ENCODE measurements around the gene AMDHD1.

GRCh38 chr12:95999484-95999883 is 56.4 kb downstream of the AMDHD1 start:
- TF ChIP-seq CTCF (IDR thresholded peaks at IDR 0.05; ENCODE audit: poor library complexity, severe bottlenecking) (no peak), EZH2 (IDR thresholded peaks at IDR 0.05; ENCODE audit: borderline replicate concordance, insufficient read depth, low read length, poor library complexity, severe bottlenecking) (no peak), EP300 (conservative IDR thresholded peaks at IDR 0.05; ENCODE audit: poor library complexity, severe bottlenecking) (no peak), TAF1 (IDR thresholded peaks at IDR 0.05; ENCODE audit: low read depth) (no peak), RAD21 (conservative IDR thresholded peaks at IDR 0.05) (no peak), MXI1 (conservative IDR thresholded peaks at IDR 0.05; ENCODE audit: poor library complexity, severe bottlenecking) (no peak), POLR2AphosphoS5 (IDR thresholded peaks at IDR 0.05) (no peak), REST (IDR thresholded peaks at IDR 0.05; ENCODE audit: borderline replicate concordance) (no peak)

All from neural cell (in vitro differentiated cells).